ENCODE results near the gene EPHB2. TPM values are rescaled to one million over a fixed set of nuclear protein-coding genes. Genes with fewer than 3 reads are reported as not detected.

Gene EPHB2
- total RNA-seq, 1 donor from 2014 or later = 60.3 TPM

DNA sequence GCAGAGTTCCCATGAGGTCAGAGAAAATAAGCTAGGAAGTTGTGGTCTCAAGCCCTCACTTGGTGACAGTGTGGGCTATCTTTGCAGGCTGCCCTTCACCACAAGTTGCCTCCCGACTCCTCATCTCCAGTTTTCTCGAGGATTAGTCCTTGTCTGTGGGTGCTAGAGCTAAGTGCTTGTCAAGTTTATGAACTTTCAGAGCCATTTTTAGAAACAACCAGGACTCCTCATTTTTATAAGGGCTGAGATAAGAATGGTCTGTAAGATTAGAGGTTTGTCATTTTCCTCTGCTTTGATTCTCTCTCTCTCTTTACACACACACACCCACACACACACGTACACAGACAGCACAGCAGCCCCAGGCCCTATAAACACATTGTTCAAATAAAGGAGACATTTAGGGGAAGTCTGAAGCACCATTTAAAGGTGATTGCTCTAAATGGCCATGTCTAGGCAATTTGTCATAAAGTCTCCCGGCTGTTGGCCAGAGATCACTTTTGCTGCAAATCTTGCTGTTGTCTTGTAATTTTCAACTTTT lies 134.8 kb downstream of the EPHB2 start:
- DNase-seq (ENCODE audit: low read depth, low spot score) = no peak
- Mint-ChIP-seq H3K27me3 (ENCODE audit: low read depth) (no peaks in the 10 kb centered on the region), H3K9me3 (no peaks in the 10 kb centered on the region), H3K27ac (ENCODE audit: unreplicated experiment) (no peak overlapping the region), H3K4me1 (peaks cover 32% of the 10 kb centered on the region), H3K36me3 (ENCODE audit: low read depth) (no peaks in the 10 kb centered on the region), H3K4me3 (no peak overlapping the region)
- no peak for TF ChIP-seq CTCF (conservative IDR thresholded peaks at IDR 0.05)

GRCh38 chr1:22846458-22846857 lies 135.8 kb downstream of the EPHB2 start:
- no peak for TF ChIP-seq CTCF (conservative IDR thresholded peaks at IDR 0.05)
- Mint-ChIP-seq H3K9me3 (no peaks in the 10 kb centered on the region), H3K4me1 (peaks cover 35% of the 10 kb centered on the region), H3K36me3 (ENCODE audit: low read depth) (no peaks in the 10 kb centered on the region), H3K27ac (ENCODE audit: unreplicated experiment) (no peak overlapping the region), H3K27me3 (ENCODE audit: low read depth) (no peaks in the 10 kb centered on the region), H3K4me3 (no peak overlapping the region)
- DNase-seq (ENCODE audit: low read depth, low spot score) = no peak

DNA sequence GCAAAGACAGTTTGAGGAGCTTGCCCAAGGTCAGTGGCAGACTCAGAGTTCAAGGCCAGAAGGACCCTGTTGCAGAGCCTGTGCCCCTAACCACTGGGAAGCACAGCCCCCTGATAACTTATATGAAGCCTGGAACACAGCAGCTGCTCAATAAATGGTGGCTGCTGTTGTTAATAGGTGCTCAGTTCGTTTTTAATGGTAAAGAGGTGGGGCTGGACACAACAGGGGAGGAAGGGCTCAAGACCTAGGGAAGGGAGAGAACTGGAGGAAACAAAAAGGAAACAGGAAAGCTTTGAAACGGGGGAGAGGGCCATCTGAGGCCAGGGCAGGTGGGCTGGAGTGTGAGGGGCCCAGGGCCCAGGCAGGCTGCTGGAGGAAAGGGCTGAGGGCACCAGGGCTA lies 136.6 kb downstream of the EPHB2 start:
- Mint-ChIP-seq H3K4me1 (peaks cover 39% of the 10 kb centered on the region), H3K36me3 (ENCODE audit: low read depth) (no peaks in the 10 kb centered on the region), H3K27me3 (ENCODE audit: low read depth) (no peaks in the 10 kb centered on the region), H3K27ac (ENCODE audit: unreplicated experiment) (no peak overlapping the region), H3K9me3 (no peaks in the 10 kb centered on the region), H3K4me3 (no peak overlapping the region)
- TF ChIP-seq CTCF (conservative IDR thresholded peaks at IDR 0.05) = no peak
- DNase-seq (ENCODE audit: low read depth, low spot score) = no peak

GRCh38 chr1:22847709-22848108 lies 137.1 kb downstream of the EPHB2 start:
- no peak for TF ChIP-seq CTCF (conservative IDR thresholded peaks at IDR 0.05)
- Mint-ChIP-seq H3K4me3 (no peak overlapping the region), H3K9me3 (no peaks in the 10 kb centered on the region), H3K36me3 (ENCODE audit: low read depth) (no peaks in the 10 kb centered on the region), H3K27me3 (ENCODE audit: low read depth) (no peaks in the 10 kb centered on the region), H3K27ac (ENCODE audit: unreplicated experiment) (no peak overlapping the region), H3K4me1 (peaks cover 39% of the 10 kb centered on the region)
- no peak for DNase-seq (ENCODE audit: low read depth, low spot score)

- no peak for TF ChIP-seq CTCF (conservative IDR thresholded peaks at IDR 0.05)
- Mint-ChIP-seq H3K27ac (ENCODE audit: unreplicated experiment) (no peak overlapping the region), H3K36me3 (ENCODE audit: low read depth) (no peaks in the 10 kb centered on the region), H3K9me3 (no peaks in the 10 kb centered on the region), H3K4me3 (no peak overlapping the region), H3K4me1 (peaks cover 41% of the 10 kb centered on the region), H3K27me3 (ENCODE audit: low read depth) (no peaks in the 10 kb centered on the region)
- DNase-seq (ENCODE audit: low read depth, low spot score) = no peak
Observed at GRCh38 chr1:22848405-22848804, 137.8 kb downstream of the EPHB2 start.

DNA sequence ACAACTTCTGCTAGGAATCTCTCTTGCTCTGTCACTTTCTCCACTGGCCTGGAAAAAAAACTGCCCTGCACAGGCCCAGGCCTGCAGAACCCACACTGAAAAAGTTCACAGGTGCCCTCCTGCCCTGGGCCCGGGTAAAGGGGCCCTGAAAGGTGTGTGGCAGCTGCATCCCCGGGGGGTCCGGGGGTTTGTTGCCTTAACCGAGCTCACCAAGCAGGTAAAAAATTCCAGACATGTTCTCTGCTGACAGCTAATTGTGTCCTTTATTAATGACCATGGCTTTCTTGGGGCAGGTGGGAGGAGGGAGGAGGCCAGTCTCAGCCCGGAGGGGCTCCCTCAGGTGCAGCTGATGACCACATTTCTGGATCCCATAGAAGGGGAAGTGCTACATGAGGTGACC lies 139.1 kb downstream of the EPHB2 start:
- no peaks in the 10 kb centered on the region for H3K36me3 Mint-ChIP-seq (ENCODE audit: low read depth)
- no peaks in the 10 kb centered on the region for H3K27me3 Mint-ChIP-seq (ENCODE audit: low read depth)
- no peak for TF ChIP-seq CTCF (conservative IDR thresholded peaks at IDR 0.05)
- peaks cover 43% of the 10 kb centered on the region for H3K4me1 Mint-ChIP-seq
- no peak overlapping the region for H3K4me3 Mint-ChIP-seq
- no peak overlapping the region for H3K27ac Mint-ChIP-seq (ENCODE audit: unreplicated experiment)
- DNase-seq (ENCODE audit: low read depth, low spot score) = no peak
- H3K9me3 Mint-ChIP-seq = no peaks in the 10 kb centered on the region
